GM23338 (cell line): ENCODE data around the gene DAAM1. TPM values are rescaled to one million over a fixed set of nuclear protein-coding genes. Genes with fewer than 3 reads are reported as not detected.

Experiments used
- ATAC-seq: fragments of 200-7000 bp; cut with Tn5 transposase; 3 replicates; pipeline ENCODE4 v1.9.1; 2020
- DNase-seq: peaks from one replicate; pipeline ENCODE4 v3.0.0-alpha.2; 2015; ENCODE audit warnings: low spot score
- H2AFZ ChIP-seq: fragments of 200-600 bp; sonication (generic); 2 replicates; pipeline ENCODE4 v1.8.0; 2016; ENCODE audit warnings: antibody characterized with exemption, mild to moderate bottlenecking, moderate library complexity
- H3F3A ChIP-seq: fragments of 200-600 bp; sonication (generic); replicated peaks from 2 replicates; pipeline ENCODE4 v1.8.0; 2017; ENCODE audit warnings: antibody characterized with exemption, mixed run types, low read depth
- H3K27ac ChIP-seq: fragments of 200-600 bp; sonication (generic); 2 replicates; pipeline ENCODE4 v1.6.1; 2016; ENCODE audit warnings: low read depth
- H3K27me3 ChIP-seq: fragments of 200-600 bp; sonication (generic); 2 replicates; pipeline ENCODE4 v1.8.0; 2016; ENCODE audit warnings: mild to moderate bottlenecking, mixed run types, moderate library complexity; ENCODE audit not compliant: insufficient read depth
- H3K36me3 ChIP-seq: fragments of 200-600 bp; sonication (generic); 2 replicates; pipeline ENCODE4 v1.8.0; 2016; ENCODE audit warnings: mild to moderate bottlenecking; ENCODE audit not compliant: insufficient read depth
- H3K4me1 ChIP-seq: fragments of 200-600 bp; sonication (generic); 2 replicates; pipeline ENCODE4 v1.8.0; 2016; ENCODE audit warnings: mild to moderate bottlenecking, moderate library complexity; ENCODE audit not compliant: insufficient read depth
- H3K4me2 ChIP-seq: fragments of 200-600 bp; sonication (generic); 2 replicates; pipeline ENCODE4 v1.7.1; 2017; ENCODE audit warnings: mixed run types
- H3K4me3 ChIP-seq: fragments of 200-600 bp; sonication (generic); 2 replicates; pipeline ENCODE4 v1.6.1; 2016; ENCODE audit warnings: mixed run types
- H3K79me2 ChIP-seq: fragments of 200-600 bp; sonication (generic); replicated peaks from 2 replicates; pipeline ENCODE4 v1.8.0; 2017; ENCODE audit warnings: mild to moderate bottlenecking; ENCODE audit not compliant: insufficient read depth
- H3K9me2 ChIP-seq: fragments of 200-600 bp; sonication (generic); 2 replicates; pipeline ENCODE4 v1.8.0; 2017; ENCODE audit not compliant: insufficient read depth
- H4K20me1 ChIP-seq: fragments of 200-600 bp; sonication (generic); replicated peaks from 2 replicates; pipeline ENCODE4 v1.8.0; 2017; ENCODE audit warnings: mild to moderate bottlenecking; ENCODE audit not compliant: insufficient read depth
- H3K27ac Mint-ChIP-seq: 2 replicates; pipeline ENCODE4 v1.8.0; 2020; ENCODE audit warnings: inconsistent platforms, mild to moderate bottlenecking, moderate library complexity, mixed read lengths
- H3K27me3 Mint-ChIP-seq: 3 replicates; pipeline ENCODE4 v1.8.0; 2022; ENCODE audit warnings: low read depth, mild to moderate bottlenecking, moderate library complexity, mixed read lengths, inconsistent platforms; ENCODE audit not compliant: insufficient read depth, poor library complexity
- H3K36me3 Mint-ChIP-seq: 3 replicates; pipeline ENCODE4 v1.8.0; 2021; ENCODE audit warnings: low read depth, mild to moderate bottlenecking, inconsistent platforms, moderate library complexity, mixed read lengths
- H3K4me1 Mint-ChIP-seq: 3 replicates; pipeline ENCODE4 v1.8.0; 2020; ENCODE audit warnings: mild to moderate bottlenecking, inconsistent platforms, mixed read lengths
- H3K4me3 Mint-ChIP-seq: 3 replicates; pipeline ENCODE4 v1.8.0; 2021; ENCODE audit warnings: moderate library complexity, mild to moderate bottlenecking, inconsistent platforms, mixed read lengths
- H3K9me3 Mint-ChIP-seq: 3 replicates; pipeline ENCODE4 v1.8.0; 2020; ENCODE audit warnings: moderate library complexity, mild to moderate bottlenecking, inconsistent platforms, mixed read lengths
- CREB1 ChIP-seq: fragments of 250-450 bp; sonication (Bioruptor Pico); IDR thresholded peaks from 2 replicates; pipeline ENCODE4 v1.5.0; 2020; ENCODE audit warnings: low read depth, mild to moderate bottlenecking, moderate library complexity
- EZH2phosphoT487 ChIP-seq: fragments of 200-600 bp; sonication (generic); IDR thresholded peaks from one replicate; pipeline ENCODE4 v1.8.1; 2018; ENCODE audit warnings: antibody characterized with exemption; ENCODE audit not compliant: unreplicated experiment
- JUNB ChIP-seq: IDR thresholded peaks from one replicate; pipeline ENCODE4 v1.6.1; 2016; ENCODE audit warnings: antibody characterized with exemption; ENCODE audit not compliant: unreplicated experiment
- NANOG ChIP-seq: IDR thresholded peaks from 2 replicates; pipeline ENCODE4 v1.6.1; 2016; ENCODE audit warnings: antibody characterized with exemption, borderline replicate concordance
- POLR2AphosphoS5 ChIP-seq: IDR thresholded peaks from 2 replicates; pipeline ENCODE4 v1.6.1; 2016; ENCODE audit warnings: antibody characterized with exemption, low read depth
- STAT1 ChIP-seq: IDR thresholded peaks from one replicate; pipeline ENCODE4 v1.6.1; 2016; ENCODE audit warnings: antibody characterized with exemption; ENCODE audit not compliant: unreplicated experiment
- ZNF331 ChIP-seq: fragments of 250-450 bp; sonication (Bioruptor Pico); IDR thresholded peaks from 2 replicates; pipeline ENCODE4 v1.5.0; 2020; ENCODE audit warnings: low read depth, mild to moderate bottlenecking, moderate library complexity
- polyA plus RNA-seq: library from polyadenylated mRNA; unstranded; fragments of >200 nt; fragmentation: Nextera tagmentation; extraction: Ambion mirVana; gene quantifications from 2 replicates; pipeline ENCODE4 v1.2.1, GENCODE V29; 2016
- total RNA-seq: library from RNA; depleted of rRNA; stranded (reverse); fragments of >200 nt; shearing (Covaris generic); gene quantifications from 2 replicates; pipeline ENCODE4 v1.2.3, GENCODE V29; 2014
- TF ChIP-seq, protein P1 (sequence below): IDR thresholded peaks from 2 replicates; pipeline ENCODE4 v1.6.1; 2016; ENCODE audit warnings: antibody characterized with exemption
- TF ChIP-seq, protein P2 (sequence below): fragments of 250-450 bp; sonication (Bioruptor Pico); IDR thresholded peaks from 2 replicates; pipeline ENCODE4 v1.5.0; 2020; ENCODE audit warnings: mild to moderate bottlenecking, moderate library complexity
- TF ChIP-seq, protein P3 (sequence below): IDR thresholded peaks from one replicate; pipeline ENCODE4 v1.6.1; 2018; ENCODE audit warnings: antibody characterized with exemption; ENCODE audit not compliant: unreplicated experiment

The DAAM1 gene
- total and polyA plus RNA-seq, 2 experiments from 2014 or later: 36.3 to 42.1 TPM

DNA sequence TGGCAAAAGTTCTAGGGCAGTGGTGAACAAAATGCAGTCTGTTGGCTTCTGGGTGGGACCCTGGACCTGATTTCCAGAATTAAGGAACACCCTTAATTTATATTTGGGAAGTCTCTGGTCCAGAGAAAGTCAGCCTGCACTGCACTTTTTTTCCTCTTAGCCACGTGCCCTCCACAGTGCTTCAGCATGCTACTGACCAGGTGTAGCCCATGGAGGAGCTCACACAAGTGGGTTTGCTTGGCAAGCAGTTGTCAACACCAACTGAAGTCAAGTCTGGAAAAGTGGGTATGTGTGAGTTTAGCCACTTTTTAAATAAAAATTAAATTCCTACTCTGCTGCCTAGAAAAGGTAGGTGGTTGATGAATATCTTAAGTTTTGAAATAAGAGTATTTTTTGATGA lies 111.3 kb downstream of the DAAM1 start:
- H3K27ac ChIP-seq: no peak overlapping the region
- H3K4me2 ChIP-seq: no peak overlapping the region
- no peaks in the 10 kb centered on the region for H3K36me3 ChIP-seq
- no peaks in the 10 kb centered on the region for H3K36me3 Mint-ChIP-seq
- DNase-seq (no peak), ATAC-seq (no peak)
- no peaks in the 10 kb centered on the region for H3K79me2 ChIP-seq
- H3K4me1 ChIP-seq: no peaks in the 10 kb centered on the region; the same call in 1 of the 2 replicates
- no peak overlapping the region for H2AFZ ChIP-seq
- H3K27me3 Mint-ChIP-seq: no peaks in the 10 kb centered on the region
- H4K20me1 ChIP-seq: no peaks in the 10 kb centered on the region
- no peaks in the 10 kb centered on the region for H3K9me3 Mint-ChIP-seq
- no peak overlapping the region for H3K27ac Mint-ChIP-seq
- H3K4me3 ChIP-seq: no peak overlapping the region
- TF ChIP-seq POLR2AphosphoS5 (no peak), ZNF331 (CRISPR knock-in tag) (no peak), JUNB (no peak), CREB1 (no peak), EZH2phosphoT487 (no peak), NANOG (no peak), STAT1 (no peak)
- TF ChIP-seq, protein P1, sequence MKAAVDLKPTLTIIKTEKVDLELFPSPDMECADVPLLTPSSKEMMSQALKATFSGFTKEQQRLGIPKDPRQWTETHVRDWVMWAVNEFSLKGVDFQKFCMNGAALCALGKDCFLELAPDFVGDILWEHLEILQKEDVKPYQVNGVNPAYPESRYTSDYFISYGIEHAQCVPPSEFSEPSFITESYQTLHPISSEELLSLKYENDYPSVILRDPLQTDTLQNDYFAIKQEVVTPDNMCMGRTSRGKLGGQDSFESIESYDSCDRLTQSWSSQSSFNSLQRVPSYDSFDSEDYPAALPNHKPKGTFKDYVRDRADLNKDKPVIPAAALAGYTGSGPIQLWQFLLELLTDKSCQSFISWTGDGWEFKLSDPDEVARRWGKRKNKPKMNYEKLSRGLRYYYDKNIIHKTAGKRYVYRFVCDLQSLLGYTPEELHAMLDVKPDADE: no peak
- TF ChIP-seq, protein P2, sequence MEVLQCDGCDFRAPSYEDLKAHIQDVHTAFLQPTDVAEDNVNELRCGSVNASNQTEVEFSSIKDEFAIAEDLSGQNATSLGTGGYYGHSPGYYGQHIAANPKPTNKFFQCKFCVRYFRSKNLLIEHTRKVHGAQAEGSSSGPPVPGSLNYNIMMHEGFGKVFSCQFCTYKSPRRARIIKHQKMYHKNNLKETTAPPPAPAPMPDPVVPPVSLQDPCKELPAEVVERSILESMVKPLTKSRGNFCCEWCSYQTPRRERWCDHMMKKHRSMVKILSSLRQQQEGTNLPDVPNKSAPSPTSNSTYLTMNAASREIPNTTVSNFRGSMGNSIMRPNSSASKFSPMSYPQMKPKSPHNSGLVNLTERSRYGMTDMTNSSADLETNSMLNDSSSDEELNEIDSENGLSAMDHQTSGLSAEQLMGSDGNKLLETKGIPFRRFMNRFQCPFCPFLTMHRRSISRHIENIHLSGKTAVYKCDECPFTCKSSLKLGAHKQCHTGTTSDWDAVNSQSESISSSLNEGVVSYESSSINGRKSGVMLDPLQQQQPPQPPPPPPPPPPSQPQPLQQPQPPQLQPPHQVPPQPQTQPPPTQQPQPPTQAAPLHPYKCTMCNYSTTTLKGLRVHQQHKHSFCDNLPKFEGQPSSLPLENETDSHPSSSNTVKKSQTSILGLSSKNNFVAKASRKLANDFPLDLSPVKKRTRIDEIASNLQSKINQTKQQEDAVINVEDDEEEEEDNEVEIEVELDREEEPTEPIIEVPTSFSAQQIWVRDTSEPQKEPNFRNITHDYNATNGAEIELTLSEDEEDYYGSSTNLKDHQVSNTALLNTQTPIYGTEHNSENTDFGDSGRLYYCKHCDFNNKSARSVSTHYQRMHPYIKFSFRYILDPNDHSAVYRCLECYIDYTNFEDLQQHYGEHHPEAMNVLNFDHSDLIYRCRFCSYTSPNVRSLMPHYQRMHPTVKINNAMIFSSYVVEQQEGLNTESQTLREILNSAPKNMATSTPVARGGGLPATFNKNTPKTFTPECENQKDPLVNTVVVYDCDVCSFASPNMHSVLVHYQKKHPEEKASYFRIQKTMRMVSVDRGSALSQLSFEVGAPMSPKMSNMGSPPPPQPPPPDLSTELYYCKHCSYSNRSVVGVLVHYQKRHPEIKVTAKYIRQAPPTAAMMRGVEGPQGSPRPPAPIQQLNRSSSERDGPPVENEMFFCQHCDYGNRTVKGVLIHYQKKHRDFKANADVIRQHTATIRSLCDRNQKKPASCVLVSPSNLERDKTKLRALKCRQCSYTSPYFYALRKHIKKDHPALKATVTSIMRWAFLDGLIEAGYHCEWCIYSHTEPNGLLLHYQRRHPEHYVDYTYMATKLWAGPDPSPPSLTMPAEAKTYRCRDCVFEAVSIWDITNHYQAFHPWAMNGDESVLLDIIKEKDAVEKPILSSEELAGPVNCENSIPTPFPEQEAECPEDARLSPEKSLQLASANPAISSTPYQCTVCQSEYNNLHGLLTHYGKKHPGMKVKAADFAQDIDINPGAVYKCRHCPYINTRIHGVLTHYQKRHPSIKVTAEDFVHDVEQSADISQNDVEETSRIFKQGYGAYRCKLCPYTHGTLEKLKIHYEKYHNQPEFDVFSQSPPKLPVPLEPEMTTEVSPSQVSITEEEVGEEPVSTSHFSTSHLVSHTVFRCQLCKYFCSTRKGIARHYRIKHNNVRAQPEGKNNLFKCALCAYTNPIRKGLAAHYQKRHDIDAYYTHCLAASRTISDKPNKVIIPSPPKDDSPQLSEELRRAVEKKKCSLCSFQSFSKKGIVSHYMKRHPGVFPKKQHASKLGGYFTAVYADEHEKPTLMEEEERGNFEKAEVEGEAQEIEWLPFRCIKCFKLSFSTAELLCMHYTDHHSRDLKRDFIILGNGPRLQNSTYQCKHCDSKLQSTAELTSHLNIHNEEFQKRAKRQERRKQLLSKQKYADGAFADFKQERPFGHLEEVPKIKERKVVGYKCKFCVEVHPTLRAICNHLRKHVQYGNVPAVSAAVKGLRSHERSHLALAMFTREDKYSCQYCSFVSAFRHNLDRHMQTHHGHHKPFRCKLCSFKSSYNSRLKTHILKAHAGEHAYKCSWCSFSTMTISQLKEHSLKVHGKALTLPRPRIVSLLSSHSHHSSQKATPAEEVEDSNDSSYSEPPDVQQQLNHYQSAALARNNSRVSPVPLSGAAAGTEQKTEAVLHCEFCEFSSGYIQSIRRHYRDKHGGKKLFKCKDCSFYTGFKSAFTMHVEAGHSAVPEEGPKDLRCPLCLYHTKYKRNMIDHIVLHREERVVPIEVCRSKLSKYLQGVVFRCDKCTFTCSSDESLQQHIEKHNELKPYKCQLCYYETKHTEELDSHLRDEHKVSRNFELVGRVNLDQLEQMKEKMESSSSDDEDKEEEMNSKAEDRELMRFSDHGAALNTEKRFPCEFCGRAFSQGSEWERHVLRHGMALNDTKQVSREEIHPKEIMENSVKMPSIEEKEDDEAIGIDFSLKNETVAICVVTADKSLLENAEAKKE (CRISPR knock-in tag): no peak
- TF ChIP-seq, protein P3, sequence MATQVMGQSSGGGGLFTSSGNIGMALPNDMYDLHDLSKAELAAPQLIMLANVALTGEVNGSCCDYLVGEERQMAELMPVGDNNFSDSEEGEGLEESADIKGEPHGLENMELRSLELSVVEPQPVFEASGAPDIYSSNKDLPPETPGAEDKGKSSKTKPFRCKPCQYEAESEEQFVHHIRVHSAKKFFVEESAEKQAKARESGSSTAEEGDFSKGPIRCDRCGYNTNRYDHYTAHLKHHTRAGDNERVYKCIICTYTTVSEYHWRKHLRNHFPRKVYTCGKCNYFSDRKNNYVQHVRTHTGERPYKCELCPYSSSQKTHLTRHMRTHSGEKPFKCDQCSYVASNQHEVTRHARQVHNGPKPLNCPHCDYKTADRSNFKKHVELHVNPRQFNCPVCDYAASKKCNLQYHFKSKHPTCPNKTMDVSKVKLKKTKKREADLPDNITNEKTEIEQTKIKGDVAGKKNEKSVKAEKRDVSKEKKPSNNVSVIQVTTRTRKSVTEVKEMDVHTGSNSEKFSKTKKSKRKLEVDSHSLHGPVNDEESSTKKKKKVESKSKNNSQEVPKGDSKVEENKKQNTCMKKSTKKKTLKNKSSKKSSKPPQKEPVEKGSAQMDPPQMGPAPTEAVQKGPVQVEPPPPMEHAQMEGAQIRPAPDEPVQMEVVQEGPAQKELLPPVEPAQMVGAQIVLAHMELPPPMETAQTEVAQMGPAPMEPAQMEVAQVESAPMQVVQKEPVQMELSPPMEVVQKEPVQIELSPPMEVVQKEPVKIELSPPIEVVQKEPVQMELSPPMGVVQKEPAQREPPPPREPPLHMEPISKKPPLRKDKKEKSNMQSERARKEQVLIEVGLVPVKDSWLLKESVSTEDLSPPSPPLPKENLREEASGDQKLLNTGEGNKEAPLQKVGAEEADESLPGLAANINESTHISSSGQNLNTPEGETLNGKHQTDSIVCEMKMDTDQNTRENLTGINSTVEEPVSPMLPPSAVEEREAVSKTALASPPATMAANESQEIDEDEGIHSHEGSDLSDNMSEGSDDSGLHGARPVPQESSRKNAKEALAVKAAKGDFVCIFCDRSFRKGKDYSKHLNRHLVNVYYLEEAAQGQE: no peak
- no peaks in the 10 kb centered on the region for H3F3A ChIP-seq
- H3K9me2 ChIP-seq: peaks cover 3% of the 10 kb centered on the region; the same call in 1 of the 2 replicates
- no peak overlapping the region for H3K4me3 Mint-ChIP-seq
- H3K27me3 ChIP-seq: no peaks in the 10 kb centered on the region
- no peaks in the 10 kb centered on the region; the same call in 1 of the 3 replicates for H3K4me1 Mint-ChIP-seq
